AG08396 (cell line): Measurements from ENCODE around the gene ERBIN.
A peak's percentile ranks its signal among the peaks of the same experiment; 100 is the strongest.
"Not testable (repeated sequence)": the region's sequence is repeated elsewhere in the genome, so short reads cannot be mapped to it uniquely, and the experiment has no call there.

Source experiments
- DNase-seq: peaks from one replicate; pipeline ENCODE4 v3.0.0; 2012; ENCODE audit warnings: low spot score, mixed read lengths

ERBIN gene

GRCh38 chr5:65926276-65926783 is at the start of gene ERBIN:
ERBIN (plus strand) TSS chr5:65926575; CDS start chr5:65992719, 66,144 bp downstream.
- DNase-seq: peak; percentile 80

- DNase-seq: no peak
These were observed 49.4 kb upstream of the ERBIN start for GRCh38 chr5:65876970-65877369.

GRCh38 chr5:65879668-65880256 is 46.6 kb upstream of the ERBIN start:
- peak; percentile 65 for DNase-seq

- no peak for DNase-seq
These were observed 45.8 kb upstream of the ERBIN start for GRCh38 chr5:65880496-65881072.

- DNase-seq: no peak
These were observed 44.1 kb upstream of the ERBIN start for GRCh38 chr5:65882278-65882677.

- no peak for DNase-seq
These were observed 42.9 kb upstream of the ERBIN start for GRCh38 chr5:65883461-65883860.

- no peak for DNase-seq
These were observed 40.0 kb upstream of the ERBIN start for GRCh38 chr5:65886387-65886786.

GRCh38 chr5:65892024-65892423 is 34.4 kb upstream of the ERBIN start:
- DNase-seq: not testable (repeated sequence)

GRCh38 chr5:65892801-65893200 is 33.6 kb upstream of the ERBIN start:
- no peak for DNase-seq

- no peak for DNase-seq
These were observed 32.5 kb upstream of the ERBIN start for GRCh38 chr5:65893749-65894430.

GRCh38 chr5:65895891-65896290 is 30.5 kb upstream of the ERBIN start:
- DNase-seq: no peak

GRCh38 chr5:65900746-65901145 is 25.6 kb upstream of the ERBIN start:
- DNase-seq: no peak

GRCh38 chr5:65902104-65902503 is 24.3 kb upstream of the ERBIN start:
- DNase-seq: no peak

- no peak for DNase-seq
These were observed 22.8 kb upstream of the ERBIN start for GRCh38 chr5:65903581-65903980.

- DNase-seq: no peak
These were observed 20.1 kb upstream of the ERBIN start for GRCh38 chr5:65906256-65906655.

- DNase-seq: no peak
These were observed 19.2 kb upstream of the ERBIN start for GRCh38 chr5:65907135-65907534.

GRCh38 chr5:65910711-65911110 is 15.7 kb upstream of the ERBIN start:
- no peak for DNase-seq

GRCh38 chr5:65912311-65912710 is 14.1 kb upstream of the ERBIN start:
- no peak for DNase-seq

- no peak for DNase-seq
These were observed 12.9 kb upstream of the ERBIN start for GRCh38 chr5:65913519-65913918.

GRCh38 chr5:65914641-65915196 is 11.7 kb upstream of the ERBIN start:
- DNase-seq: no peak

- DNase-seq: not testable (repeated sequence)
These were observed 10.7 kb upstream of the ERBIN start for GRCh38 chr5:65915661-65916060.

GRCh38 chr5:65916066-65916465 is 10.3 kb upstream of the ERBIN start:
- no peak for DNase-seq

- no peak for DNase-seq
These were observed 9.7 kb upstream of the ERBIN start for GRCh38 chr5:65916636-65917035.
